Central memory CD8-positive, alpha-beta T cell (primary cell): ENCODE data around the gene CLDN8.

Experiments used
- ATAC-seq: fragments of 150-1000 bp; cut with Tn5 transposase; replicated peaks from 2 replicates; pipeline ENCODE4 v1.10.0; 2022; ENCODE audit warnings: mild to moderate bottlenecking, moderate FRiP score, moderate number of reproducible peaks; ENCODE audit not compliant: poor library complexity, severe bottlenecking; ENCODE audit errors: extremely low read depth
- DNase-seq, 2 donors: peaks; one replicate each; pipeline ENCODE4 v3.0.0; 2021; ENCODE audit warnings: low spot score in 2 of 2
- H3K27ac Mint-ChIP-seq: one replicate; pipeline ENCODE4 v1.8.0; 2022; ENCODE audit warnings: low read depth, mild to moderate bottlenecking, moderate library complexity, mixed read lengths
- H3K27me3 Mint-ChIP-seq: one replicate; pipeline ENCODE4 v1.8.0; 2022; ENCODE audit warnings: mixed read lengths
- H3K36me3 Mint-ChIP-seq: one replicate; pipeline ENCODE4 v1.8.0; 2022; ENCODE audit warnings: mild to moderate bottlenecking, moderate library complexity, mixed read lengths; ENCODE audit not compliant: insufficient read depth
- H3K4me1 Mint-ChIP-seq: one replicate; pipeline ENCODE4 v1.8.0; 2022; ENCODE audit warnings: mixed read lengths
- H3K4me3 Mint-ChIP-seq: one replicate; pipeline ENCODE4 v1.8.0; 2022; ENCODE audit warnings: mild to moderate bottlenecking, moderate library complexity, mixed read lengths
- H3K9me3 Mint-ChIP-seq: one replicate; pipeline ENCODE4 v1.8.0; 2022; ENCODE audit warnings: mixed read lengths

Gene CLDN8

DNA sequence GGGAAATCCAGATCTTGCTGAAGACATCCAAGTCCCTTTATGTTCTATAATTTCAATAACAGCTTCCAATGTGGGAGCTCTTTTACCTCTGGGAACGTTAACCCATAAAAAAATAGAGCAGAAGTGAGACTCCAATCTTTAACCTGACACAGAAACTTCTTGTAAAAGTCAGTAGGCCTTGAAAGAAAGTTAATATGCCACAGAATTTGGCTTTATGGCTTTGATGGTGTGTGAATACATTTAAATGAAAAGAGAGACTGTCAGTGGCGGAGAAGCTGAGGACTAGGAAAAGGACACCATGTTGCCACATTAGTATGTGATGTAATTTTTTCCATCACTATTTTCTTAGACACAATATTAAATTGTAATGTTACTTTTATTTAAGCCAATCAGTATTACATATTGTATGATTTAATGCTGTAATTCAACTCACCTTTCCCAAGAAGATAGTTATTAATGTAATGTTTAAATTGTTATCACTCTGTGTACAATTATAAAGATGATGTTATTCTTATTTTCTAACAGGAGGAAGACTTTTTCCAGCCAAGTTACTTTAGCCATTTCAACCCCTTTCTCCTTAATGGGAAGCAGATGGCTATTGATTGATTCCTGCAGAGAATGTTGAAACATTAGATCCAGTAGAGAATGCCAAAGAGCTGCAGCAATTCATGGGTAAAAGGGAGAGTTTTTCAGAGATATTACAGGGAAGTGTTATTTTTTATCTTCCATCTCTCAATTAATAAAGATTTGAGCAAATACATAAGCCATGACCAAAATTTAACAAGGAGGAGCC is 17.5 kb upstream of the CLDN8 start:
- Mint-ChIP-seq H3K4me1 (no peaks in the 10 kb centered on the region), H3K27me3 (no peaks in the 10 kb centered on the region), H3K36me3 (no peaks in the 10 kb centered on the region), H3K27ac (no peak overlapping the region), H3K9me3 (peaks cover 19% of the 10 kb centered on the region), H3K4me3 (no peak overlapping the region)
- ATAC-seq (no peak), DNase-seq (no peak)

DNA sequence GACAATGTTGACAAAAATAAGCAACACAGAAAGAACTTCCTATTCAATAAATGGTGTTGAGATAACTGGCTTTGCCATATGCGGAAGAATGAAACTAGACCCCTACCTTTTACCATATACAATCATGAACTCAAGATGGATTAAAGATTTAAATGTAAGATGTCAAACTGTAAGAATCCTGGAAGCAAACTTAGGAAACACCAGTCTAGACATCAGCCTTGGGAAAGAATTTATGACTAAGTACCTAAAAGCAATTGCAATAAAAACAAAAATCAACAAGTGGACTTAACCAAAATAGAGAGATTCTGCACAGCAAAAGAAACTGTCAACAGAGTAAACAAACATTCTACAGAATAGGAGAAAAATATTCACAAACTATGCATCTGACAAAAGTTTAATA is 16.1 kb upstream of the CLDN8 start:
- no peak overlapping the region for H3K27ac Mint-ChIP-seq
- no peak for ATAC-seq
- no peaks in the 10 kb centered on the region for H3K27me3 Mint-ChIP-seq
- peaks cover 19% of the 10 kb centered on the region for H3K9me3 Mint-ChIP-seq
- no peaks in the 10 kb centered on the region for H3K36me3 Mint-ChIP-seq
- H3K4me3 Mint-ChIP-seq: no peak overlapping the region
- DNase-seq: no peak
- no peaks in the 10 kb centered on the region for H3K4me1 Mint-ChIP-seq

DNA sequence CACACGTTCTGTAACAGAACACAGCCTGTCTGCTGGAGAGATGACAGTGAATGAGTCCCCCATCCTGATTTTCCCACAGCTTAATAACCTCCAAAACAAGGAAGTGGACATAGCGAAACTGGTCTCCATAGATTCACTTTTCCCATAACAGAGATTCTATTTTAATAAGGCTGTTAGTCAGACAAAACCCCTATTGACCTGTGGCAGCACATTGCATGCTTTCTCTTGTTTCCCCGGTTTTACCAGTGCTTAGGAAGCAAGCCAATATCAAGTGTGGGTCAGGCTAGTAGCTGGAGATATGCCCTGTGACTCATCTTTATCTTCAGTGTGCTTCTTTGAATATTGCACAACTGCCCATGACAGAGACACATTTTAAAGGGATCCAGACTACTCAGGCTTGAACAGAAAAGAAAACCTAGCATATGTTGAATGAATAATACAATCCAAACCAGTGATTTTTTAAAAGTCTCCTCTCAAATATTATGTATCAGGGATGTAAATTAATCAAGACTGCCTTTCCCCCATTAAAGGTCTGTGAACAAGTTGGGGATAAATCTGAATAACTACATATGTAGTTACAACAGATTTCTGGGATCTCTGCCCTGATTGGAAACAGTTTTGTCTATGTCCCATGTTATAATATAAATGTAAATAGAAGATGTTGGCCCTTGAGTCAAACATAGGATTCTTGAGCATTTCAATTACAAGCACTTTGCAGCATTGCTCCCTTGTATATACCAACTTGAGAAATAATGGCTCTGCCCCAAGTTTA is 11.9 kb upstream of the CLDN8 start:
- H3K4me3 Mint-ChIP-seq: no peak overlapping the region
- no peak for ATAC-seq
- H3K27ac Mint-ChIP-seq: no peak overlapping the region
- H3K27me3 Mint-ChIP-seq: no peaks in the 10 kb centered on the region
- no peaks in the 10 kb centered on the region for H3K36me3 Mint-ChIP-seq
- no peak for DNase-seq
- peaks cover 20% of the 10 kb centered on the region for H3K9me3 Mint-ChIP-seq
- H3K4me1 Mint-ChIP-seq: no peaks in the 10 kb centered on the region

DNA sequence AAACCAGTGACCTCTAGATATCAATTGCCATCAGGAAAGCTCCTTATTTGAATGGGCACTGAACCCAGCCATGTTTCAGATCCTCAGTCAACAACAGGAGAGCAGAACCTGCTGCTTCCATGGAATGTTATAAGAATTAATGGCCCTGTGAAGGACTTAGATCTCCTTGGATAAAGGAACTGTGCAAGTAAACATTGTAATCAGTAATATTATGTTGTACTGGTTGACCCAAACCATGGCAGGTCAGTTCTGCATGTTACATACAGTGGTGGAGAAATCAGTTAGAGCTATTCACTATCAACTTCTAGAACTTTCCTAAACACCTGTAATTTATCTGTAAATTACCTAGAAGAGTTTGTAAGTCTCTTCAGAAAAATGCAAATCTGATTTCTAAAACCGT is 11.2 kb upstream of the CLDN8 start:
- no peak overlapping the region for H3K27ac Mint-ChIP-seq
- no peaks in the 10 kb centered on the region for H3K4me1 Mint-ChIP-seq
- DNase-seq: no peak
- no peaks in the 10 kb centered on the region for H3K36me3 Mint-ChIP-seq
- ATAC-seq: no peak
- peaks cover 20% of the 10 kb centered on the region for H3K9me3 Mint-ChIP-seq
- H3K4me3 Mint-ChIP-seq: no peak overlapping the region
- H3K27me3 Mint-ChIP-seq: no peaks in the 10 kb centered on the region

DNA sequence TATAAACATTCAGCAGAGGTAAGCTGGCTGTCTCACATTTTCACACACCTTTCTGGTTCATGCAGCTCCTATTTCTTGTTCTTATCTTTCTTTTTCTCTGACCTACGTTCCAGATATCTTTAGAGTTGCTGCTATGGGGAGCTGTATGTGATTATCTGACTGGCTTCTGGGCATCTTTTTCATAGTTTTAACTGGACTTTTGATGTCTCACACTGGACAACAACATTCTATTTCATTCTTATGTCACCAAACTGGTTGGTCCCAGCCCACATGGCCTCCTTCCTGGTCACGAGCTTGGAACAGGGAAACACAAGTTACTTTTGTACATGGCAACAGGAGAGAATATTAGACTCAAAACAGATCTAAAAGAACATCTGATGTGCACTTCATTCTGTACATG is 7.7 kb upstream of the CLDN8 start:
- H3K36me3 Mint-ChIP-seq: no peaks in the 10 kb centered on the region
- DNase-seq (no peak), ATAC-seq (no peak)
- H3K9me3 Mint-ChIP-seq: peaks cover 10% of the 10 kb centered on the region
- H3K4me3 Mint-ChIP-seq: no peak overlapping the region
- no peak overlapping the region for H3K27ac Mint-ChIP-seq
- H3K4me1 Mint-ChIP-seq: no peaks in the 10 kb centered on the region
- H3K27me3 Mint-ChIP-seq: no peaks in the 10 kb centered on the region

DNA sequence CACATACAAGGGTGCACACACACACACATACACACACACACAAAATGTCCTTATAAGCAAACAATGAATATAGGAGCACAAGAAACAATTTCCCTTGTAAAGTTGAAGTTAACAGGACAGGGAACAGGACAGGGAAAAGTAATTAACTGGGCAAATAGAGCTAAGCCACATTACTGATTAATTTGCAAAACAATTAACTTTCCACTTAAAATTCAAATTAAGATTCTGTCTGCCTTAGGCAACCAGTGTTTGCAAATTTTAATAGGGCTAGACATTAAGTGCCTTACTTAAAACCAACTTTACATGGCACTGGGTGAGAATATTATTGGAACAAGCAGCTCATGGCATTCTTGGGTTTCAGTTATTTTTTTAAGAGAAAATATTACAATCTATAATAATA is 6.8 kb upstream of the CLDN8 start:
- no peak for ATAC-seq

DNA sequence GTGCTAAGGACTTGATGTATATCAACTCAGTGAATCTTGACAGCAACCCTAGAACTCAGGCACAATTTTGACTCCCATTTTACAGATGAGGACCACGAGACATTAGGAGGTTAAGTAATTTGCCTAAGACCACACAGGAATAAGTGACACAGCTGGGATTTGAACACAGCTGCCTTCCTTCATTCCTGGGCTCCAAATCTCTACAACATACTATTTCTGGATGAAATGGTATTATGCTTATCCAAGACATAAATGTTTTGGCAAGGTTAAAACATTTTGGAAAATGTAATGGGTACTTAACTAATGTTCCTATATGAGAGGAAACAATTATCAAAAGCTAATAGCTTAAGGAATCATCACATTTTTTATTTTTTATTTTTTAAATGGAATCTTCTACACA is 4.8 kb downstream of the CLDN8 start:
- no peak for ATAC-seq
- no peaks in the 10 kb centered on the region for H3K4me1 Mint-ChIP-seq
- H3K36me3 Mint-ChIP-seq: no peaks in the 10 kb centered on the region
- no peak overlapping the region for H3K27ac Mint-ChIP-seq
- H3K27me3 Mint-ChIP-seq: no peaks in the 10 kb centered on the region
- DNase-seq: no peak
- peaks cover 13% of the 10 kb centered on the region for H3K9me3 Mint-ChIP-seq
- no peak overlapping the region for H3K4me3 Mint-ChIP-seq

More for the DNA sequence above, 6.8 kb upstream of the CLDN8 start:
- H3K27me3 Mint-ChIP-seq: no peaks in the 10 kb centered on the region
- peaks cover 10% of the 10 kb centered on the region for H3K9me3 Mint-ChIP-seq
- H3K27ac Mint-ChIP-seq: no peak overlapping the region
- H3K36me3 Mint-ChIP-seq: no peaks in the 10 kb centered on the region
- H3K4me1 Mint-ChIP-seq: no peaks in the 10 kb centered on the region
- DNase-seq: no peak
- no peak overlapping the region for H3K4me3 Mint-ChIP-seq

DNA sequence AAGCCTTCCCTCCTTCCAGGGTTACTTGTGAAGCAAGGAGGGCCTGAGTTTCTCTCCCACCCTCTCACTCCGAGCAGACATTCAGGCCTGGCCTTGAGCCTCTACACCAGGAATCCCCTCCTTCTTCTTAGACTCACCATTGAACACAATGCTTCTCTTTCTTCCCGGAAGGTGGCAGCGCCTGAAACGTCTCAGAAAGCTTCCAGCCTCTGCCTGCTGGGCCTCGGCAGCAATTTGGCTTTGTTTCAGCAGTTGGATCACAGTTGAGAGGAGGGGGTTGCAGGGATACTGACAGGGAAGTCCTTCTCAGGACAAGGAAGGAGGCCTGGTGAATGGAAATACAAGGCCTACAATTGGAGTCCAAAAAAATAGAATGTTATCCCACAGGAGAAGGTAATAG is 6.3 kb downstream of the CLDN8 start:
- H3K27ac Mint-ChIP-seq: no peak overlapping the region
- H3K4me3 Mint-ChIP-seq: no peak overlapping the region
- no peaks in the 10 kb centered on the region for H3K36me3 Mint-ChIP-seq
- no peak for DNase-seq
- H3K4me1 Mint-ChIP-seq: no peaks in the 10 kb centered on the region
- H3K27me3 Mint-ChIP-seq: no peaks in the 10 kb centered on the region
- H3K9me3 Mint-ChIP-seq: peaks cover 13% of the 10 kb centered on the region
- no peak for ATAC-seq

DNA sequence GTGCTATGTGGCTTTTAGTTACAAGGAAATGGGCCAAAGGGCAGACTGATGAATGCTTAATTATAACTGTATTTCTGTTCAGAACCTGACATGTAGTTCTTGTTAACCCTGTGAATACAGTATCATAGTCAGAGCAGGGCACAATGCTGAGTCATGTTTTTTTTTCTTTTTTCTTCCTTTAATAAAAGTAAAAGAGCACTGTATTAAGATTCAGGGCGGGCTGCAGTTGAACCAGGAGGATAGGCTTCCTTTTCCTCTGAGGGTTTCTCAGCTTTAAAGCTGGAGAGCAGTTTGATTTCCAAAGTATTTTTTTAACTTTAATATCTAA is 8.7 kb downstream of the CLDN8 start:
- no peak for DNase-seq
- Mint-ChIP-seq H3K9me3 (peaks cover 13% of the 10 kb centered on the region), H3K27ac (no peak overlapping the region), H3K4me3 (no peak overlapping the region), H3K27me3 (no peaks in the 10 kb centered on the region), H3K4me1 (no peaks in the 10 kb centered on the region), H3K36me3 (no peaks in the 10 kb centered on the region)
- no peak for ATAC-seq

DNA sequence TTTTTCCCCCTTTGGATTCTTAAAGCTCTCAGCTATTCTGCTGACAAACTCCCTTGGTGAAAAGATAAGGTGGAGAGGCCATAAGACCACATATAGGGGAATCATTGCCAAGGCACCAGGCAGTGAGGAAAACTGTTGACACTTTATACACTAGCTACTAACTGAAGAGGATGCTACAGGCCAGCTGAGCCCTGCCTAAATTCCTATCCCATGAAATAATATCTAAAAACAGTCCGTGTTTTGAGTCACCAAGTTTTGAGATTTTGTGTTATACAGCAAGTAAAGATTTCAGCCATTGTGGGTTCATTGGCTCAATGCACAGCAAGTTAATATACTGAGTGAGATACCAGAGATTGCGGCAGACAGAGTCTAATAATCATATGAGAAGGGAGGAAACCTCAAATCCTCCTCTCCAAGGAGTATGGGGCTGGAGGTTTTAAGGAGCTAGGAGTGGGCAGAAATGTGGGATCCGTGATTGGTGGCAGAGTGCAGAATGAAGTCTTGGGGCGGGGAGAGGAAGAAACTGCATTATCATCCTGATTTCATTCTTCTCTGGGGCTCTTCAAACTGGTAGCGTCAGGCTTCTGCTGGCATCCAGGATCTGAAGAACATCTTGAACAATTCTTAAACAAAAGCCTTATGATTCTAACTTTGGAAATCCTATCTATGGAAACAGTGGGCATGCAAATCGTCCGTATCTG is 9.2 kb downstream of the CLDN8 start:
- Mint-ChIP-seq H3K9me3 (peaks cover 13% of the 10 kb centered on the region), H3K36me3 (no peaks in the 10 kb centered on the region), H3K4me1 (no peaks in the 10 kb centered on the region), H3K27me3 (no peaks in the 10 kb centered on the region), H3K4me3 (no peak overlapping the region), H3K27ac (no peak overlapping the region)
- no peak for ATAC-seq
- no peak for DNase-seq

DNA sequence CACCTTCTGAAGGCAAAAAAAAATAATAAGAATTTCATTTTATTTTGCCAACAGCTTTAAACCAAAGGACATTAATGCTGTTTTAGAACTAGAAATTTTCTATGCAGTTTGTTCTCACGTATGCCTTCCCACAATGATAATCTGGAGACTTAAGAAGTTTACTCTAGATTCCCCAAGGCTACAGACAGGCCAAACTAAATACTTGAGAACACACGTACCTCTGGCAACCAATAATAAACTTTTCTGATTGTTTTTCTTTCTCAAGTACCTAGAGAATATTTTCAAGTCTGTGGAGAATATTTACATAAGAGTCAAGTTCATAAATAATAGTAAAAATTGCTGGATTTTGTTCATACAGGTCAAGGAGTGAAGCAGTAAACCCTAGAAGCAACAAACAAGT is 15.9 kb downstream of the CLDN8 start:
- Mint-ChIP-seq H3K27me3 (no peaks in the 10 kb centered on the region), H3K4me1 (no peaks in the 10 kb centered on the region), H3K36me3 (no peaks in the 10 kb centered on the region), H3K9me3 (peaks cover 8% of the 10 kb centered on the region), H3K4me3 (no peak overlapping the region), H3K27ac (no peak overlapping the region)
- ATAC-seq (no peak), DNase-seq (no peak)

DNA sequence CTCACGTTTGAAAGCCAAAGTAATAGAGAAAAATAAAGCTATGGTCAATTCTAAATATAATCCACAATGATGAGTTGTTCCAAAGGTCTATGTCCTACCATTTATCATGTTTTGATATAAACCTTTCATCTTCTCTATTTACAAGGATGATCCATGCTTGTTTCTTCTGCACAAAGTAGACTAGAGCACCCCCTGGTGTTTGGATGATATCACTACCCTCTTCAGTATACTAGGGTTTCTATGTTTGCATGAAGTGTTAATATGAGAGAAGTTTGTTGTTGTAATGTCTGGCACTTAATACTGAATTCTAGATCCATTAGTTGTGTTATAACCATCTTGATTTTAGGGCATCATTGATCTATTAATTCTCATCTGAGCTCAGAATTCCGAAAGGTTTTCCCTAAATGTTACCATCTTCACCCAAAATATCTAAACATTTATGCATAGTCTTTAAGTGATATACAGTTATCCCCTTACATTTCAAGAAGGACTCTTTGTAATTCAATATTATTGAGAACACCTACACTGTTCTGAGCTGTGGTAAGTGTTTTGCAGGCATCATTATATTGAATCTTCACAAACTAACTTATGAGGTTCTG is 21.1 kb downstream of the CLDN8 start:
- Mint-ChIP-seq H3K27ac (no peak overlapping the region), H3K4me1 (no peaks in the 10 kb centered on the region), H3K36me3 (no peaks in the 10 kb centered on the region), H3K9me3 (peaks cover 29% of the 10 kb centered on the region), H3K27me3 (no peaks in the 10 kb centered on the region), H3K4me3 (no peak overlapping the region)
- DNase-seq (no peak), ATAC-seq (no peak)
